Gastroesophageal sphincter (tissue), 3 donors: Measurements from ENCODE around the gene KIRREL3.

Source experiments
- POLR2A ChIP-seq, 2 donors: fragments of 450-650 bp; IDR thresholded peaks; one replicate each; pipeline ENCODE4 v1.6.1; 2017; ENCODE audit warnings: antibody characterized with exemption in 2 of 2, mild to moderate bottlenecking in 2 of 2, moderate library complexity in 1 of 2
- TF ChIP-seq, protein P1 (sequence below), 4 experiments: fragments of 200-600 bp in 2 of 4; fragments of 450-650 bp in 2 of 4; sonication (generic) in 1 of 4; IDR thresholded peaks; one replicate each; pipeline ENCODE4 v1.5.1; 2017 to 2019; ENCODE audit warnings: antibody characterized with exemption in 4 of 4, mild to moderate bottlenecking in 2 of 4, moderate library complexity in 2 of 4

DNA sequence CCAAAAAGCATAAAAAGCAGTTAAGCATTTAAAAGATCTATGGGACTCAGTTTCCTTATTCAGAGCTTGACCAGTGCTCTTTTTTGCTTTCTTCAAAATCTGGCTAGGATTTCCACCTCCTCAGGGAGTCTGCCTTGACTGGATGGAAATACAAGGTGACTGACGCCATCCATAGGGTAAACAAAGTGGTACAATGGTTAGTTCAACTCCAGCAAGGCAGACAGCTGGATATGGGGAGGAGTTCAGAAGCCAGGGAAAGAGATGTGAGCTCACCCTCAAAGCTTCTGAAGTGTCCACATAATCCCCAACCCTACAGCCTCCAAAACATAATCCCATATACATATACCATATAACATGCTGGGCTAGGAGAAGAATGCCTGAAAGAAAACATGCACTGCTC is 52.0 kb downstream of the KIRREL3 start:
- TF ChIP-seq, protein P1, sequence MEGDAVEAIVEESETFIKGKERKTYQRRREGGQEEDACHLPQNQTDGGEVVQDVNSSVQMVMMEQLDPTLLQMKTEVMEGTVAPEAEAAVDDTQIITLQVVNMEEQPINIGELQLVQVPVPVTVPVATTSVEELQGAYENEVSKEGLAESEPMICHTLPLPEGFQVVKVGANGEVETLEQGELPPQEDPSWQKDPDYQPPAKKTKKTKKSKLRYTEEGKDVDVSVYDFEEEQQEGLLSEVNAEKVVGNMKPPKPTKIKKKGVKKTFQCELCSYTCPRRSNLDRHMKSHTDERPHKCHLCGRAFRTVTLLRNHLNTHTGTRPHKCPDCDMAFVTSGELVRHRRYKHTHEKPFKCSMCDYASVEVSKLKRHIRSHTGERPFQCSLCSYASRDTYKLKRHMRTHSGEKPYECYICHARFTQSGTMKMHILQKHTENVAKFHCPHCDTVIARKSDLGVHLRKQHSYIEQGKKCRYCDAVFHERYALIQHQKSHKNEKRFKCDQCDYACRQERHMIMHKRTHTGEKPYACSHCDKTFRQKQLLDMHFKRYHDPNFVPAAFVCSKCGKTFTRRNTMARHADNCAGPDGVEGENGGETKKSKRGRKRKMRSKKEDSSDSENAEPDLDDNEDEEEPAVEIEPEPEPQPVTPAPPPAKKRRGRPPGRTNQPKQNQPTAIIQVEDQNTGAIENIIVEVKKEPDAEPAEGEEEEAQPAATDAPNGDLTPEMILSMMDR (IDR thresholded peaks at IDR 0.05), result no peak
- TF ChIP-seq POLR2A (IDR thresholded peaks at IDR 0.05), result no peak
